ENCODE measurements around the gene USP15. TPM values are rescaled to one million over a fixed set of nuclear protein-coding genes. Genes with fewer than 3 reads are reported as not detected.

USP15 gene
- total RNA-seq, 1 experiment from 2014 or later, result 35.3 TPM

- Histone ChIP-seq H3K4ac (ENCODE audit: low read depth, low read length) (no peak overlapping the region), H2BK20ac (ENCODE audit: low read depth, low read length, poor library complexity, severe bottlenecking) (no peak overlapping the region), H3K56ac (ENCODE audit: insufficient read length, low read depth, low read length) (no peak overlapping the region), H3K9me3 (ENCODE audit: control insufficient read depth, low read depth, low read length) (no peaks in the 10 kb centered on the region), H3K14ac (ENCODE audit: insufficient read depth, low read length) (no peak overlapping the region), H4K8ac (replicated peaks; ENCODE audit: insufficient read length, low read depth, low read length) (no peak overlapping the region), H3K4me1 (ENCODE audit: insufficient read depth, low read length) (no peaks in the 10 kb centered on the region), H4K5ac (ENCODE audit: insufficient read length, low read depth, low read length) (no peak overlapping the region), H3K23me2 (ENCODE audit: insufficient read length, low read depth, low read length, poor library complexity, severe bottlenecking) (no peaks in the 10 kb centered on the region), H3K9ac (ENCODE audit: extremely low read depth, insufficient read length, low read length) (no peak overlapping the region), H2BK12ac (ENCODE audit: insufficient read length, low read depth, low read length) (no peak overlapping the region), H4K91ac (ENCODE audit: insufficient read length, low read depth, low read length) (no peak overlapping the region), H3K79me1 (ENCODE audit: insufficient read depth, low read depth, low read length, poor library complexity, severe bottlenecking) (no peaks in the 10 kb centered on the region), H2AFZ (ENCODE audit: low read length) (no peak overlapping the region), H3K79me2 (ENCODE audit: insufficient read depth, low read length) (peaks cover 1% of the 10 kb centered on the region; the same call in 1 of the 2 replicates), H3K27me3 (ENCODE audit: insufficient read depth, low read length) (no peaks in the 10 kb centered on the region), H2BK120ac (ENCODE audit: low read depth, low read length, poor library complexity, severe bottlenecking) (no peak overlapping the region), H3K18ac (ENCODE audit: insufficient read length, low read depth, low read length) (no peak overlapping the region), H4K20me1 (ENCODE audit: control insufficient read depth, insufficient read depth, insufficient read length) (no peaks in the 10 kb centered on the region), H3T11ph (ENCODE audit: low read length) (no peak overlapping the region), H2AK5ac (ENCODE audit: insufficient read length, low read length) (no peak overlapping the region), H3K27ac (ENCODE audit: insufficient read length, low read depth, low read length) (no peak overlapping the region), H2BK5ac (ENCODE audit: insufficient read length, low read length) (no peak overlapping the region), H3K4me2 (ENCODE audit: insufficient read depth, insufficient read length, low read length) (no peak overlapping the region), H3K23ac (ENCODE audit: insufficient read length, low read depth, low read length) (no peak overlapping the region), H2BK15ac (ENCODE audit: low read depth, low read length) (no peak overlapping the region)
- TF ChIP-seq CTCF (conservative IDR thresholded peaks at IDR 0.05), result no peak
- Mint-ChIP-seq H3K4me1 (no peaks in the 10 kb centered on the region), H3K4me3 (no peak overlapping the region), H3K27ac (no peak overlapping the region), H3K9me3 (no peaks in the 10 kb centered on the region), H3K27me3 (ENCODE audit: low read depth) (no peaks in the 10 kb centered on the region), H3K36me3 (ENCODE audit: insufficient read depth in 1 of 3, low read depth in 3 of 3) (no peaks in the 10 kb centered on the region)
- WGBS (ENCODE audit: extremely low coverage, insufficient read length, low lambda C conversion rate), result no CpG with 5 or more reads among the region's 4 CpGs
- no peak for DNase-seq
These were observed 10.7 kb downstream of the USP15 start for GRCh38 chr12:62270872-62271271.
